ENCODE data around the gene BBS10.

DNA sequence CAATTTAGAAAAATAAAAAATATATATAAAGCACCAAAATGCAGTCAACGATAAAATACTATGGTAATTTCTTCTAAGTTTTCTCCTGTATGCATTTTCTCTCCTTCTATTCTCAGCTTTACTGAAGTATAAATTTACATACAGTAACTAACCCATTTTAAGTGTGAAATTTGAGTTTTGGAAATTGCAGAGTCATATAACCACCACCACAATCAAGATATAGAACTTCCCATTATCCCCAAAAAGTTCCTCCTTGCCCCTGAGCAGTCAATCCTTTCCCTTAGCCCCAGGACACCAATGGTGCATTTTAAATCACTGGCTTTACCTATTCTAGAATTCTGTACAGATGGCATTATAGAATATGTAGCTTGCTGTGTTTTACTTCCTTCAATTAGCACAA is 31.0 kb upstream of the BBS10 start:
- TF ChIP-seq, protein P1, sequence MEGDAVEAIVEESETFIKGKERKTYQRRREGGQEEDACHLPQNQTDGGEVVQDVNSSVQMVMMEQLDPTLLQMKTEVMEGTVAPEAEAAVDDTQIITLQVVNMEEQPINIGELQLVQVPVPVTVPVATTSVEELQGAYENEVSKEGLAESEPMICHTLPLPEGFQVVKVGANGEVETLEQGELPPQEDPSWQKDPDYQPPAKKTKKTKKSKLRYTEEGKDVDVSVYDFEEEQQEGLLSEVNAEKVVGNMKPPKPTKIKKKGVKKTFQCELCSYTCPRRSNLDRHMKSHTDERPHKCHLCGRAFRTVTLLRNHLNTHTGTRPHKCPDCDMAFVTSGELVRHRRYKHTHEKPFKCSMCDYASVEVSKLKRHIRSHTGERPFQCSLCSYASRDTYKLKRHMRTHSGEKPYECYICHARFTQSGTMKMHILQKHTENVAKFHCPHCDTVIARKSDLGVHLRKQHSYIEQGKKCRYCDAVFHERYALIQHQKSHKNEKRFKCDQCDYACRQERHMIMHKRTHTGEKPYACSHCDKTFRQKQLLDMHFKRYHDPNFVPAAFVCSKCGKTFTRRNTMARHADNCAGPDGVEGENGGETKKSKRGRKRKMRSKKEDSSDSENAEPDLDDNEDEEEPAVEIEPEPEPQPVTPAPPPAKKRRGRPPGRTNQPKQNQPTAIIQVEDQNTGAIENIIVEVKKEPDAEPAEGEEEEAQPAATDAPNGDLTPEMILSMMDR (IDR thresholded peaks at IDR 0.05) = no peak
- TF ChIP-seq EZH2 (IDR thresholded peaks at IDR 0.05; ENCODE audit: borderline replicate concordance, insufficient read depth, low read depth, low read length, poor library complexity, severe bottlenecking) = no peak

Measured in B cell (primary cell).